GM12801 (cell line): ENCODE results near the gene LZTFL1.

Experiments
- CTCF ChIP-seq: IDR thresholded peaks from one replicate; pipeline ENCODE4 v1.5.1; 2011; ENCODE audit warnings: control low read depth; ENCODE audit not compliant: insufficient read length; ENCODE audit errors: extremely low read depth

The LZTFL1 gene

GRCh38 chr3:45802146-45802545 lies 39.8 kb downstream of the LZTFL1 start:
- no peak for TF ChIP-seq CTCF

DNA sequence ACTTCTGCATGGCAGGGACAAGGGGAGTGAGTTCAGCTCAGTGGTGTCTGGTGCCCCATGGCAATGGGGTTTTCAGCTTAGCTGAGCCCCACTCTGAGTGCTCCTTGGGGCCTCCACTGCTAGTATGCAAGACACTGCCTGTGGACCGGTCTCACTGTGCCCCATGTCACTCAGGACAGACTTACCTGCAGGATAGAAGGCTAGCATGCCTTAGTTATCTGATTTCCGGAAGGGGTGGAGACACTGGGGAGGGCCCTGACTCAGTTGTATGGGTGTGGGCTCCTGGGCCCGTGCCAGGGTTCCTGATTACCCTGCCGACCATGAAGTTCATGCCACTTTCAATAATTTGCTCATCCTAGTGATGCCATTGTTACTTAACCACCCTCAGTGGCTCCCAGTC lies 41.3 kb downstream of the LZTFL1 start:
- TF ChIP-seq CTCF, result no peak

GRCh38 chr3:45799586-45799985 lies 42.3 kb downstream of the LZTFL1 start:
- no peak for TF ChIP-seq CTCF

GRCh38 chr3:45798034-45798433 lies 43.9 kb downstream of the LZTFL1 start:
- TF ChIP-seq CTCF, result no peak

DNA sequence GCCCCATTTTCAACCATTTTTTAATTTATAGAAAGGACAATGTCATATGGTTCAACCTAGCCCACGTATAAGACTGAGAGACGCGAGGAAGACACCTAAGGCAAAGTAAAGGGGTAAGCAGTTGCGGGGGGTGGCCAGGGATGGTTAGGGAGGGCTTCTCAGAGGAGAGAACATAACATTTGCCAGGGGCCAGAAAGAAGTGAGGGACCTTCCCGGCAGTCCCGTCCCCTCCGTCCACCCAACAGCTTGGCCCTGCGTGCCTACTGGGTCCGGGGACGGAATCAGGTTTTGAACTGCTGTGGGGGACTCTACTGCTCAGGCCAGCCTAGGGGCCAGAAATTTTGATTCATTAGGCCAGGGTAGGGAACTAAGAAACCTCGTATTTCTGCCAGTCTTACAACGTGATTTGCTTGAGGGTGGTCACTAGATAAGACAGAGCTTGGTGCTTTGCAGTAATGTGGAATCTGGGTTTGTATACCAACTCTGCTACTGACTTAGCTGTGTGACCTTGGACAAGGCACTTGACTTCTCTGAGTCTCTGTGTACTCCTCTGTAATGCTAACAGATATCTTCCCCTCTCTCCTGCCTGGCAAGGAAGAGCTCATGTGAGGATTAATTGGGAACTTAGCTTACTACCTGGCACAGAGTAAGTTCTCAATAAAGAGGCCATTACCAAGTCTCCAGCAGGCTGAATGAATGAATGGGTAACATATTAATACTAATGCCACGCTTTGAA lies 44.8 kb downstream of the LZTFL1 start:
- no peak for TF ChIP-seq CTCF

DNA sequence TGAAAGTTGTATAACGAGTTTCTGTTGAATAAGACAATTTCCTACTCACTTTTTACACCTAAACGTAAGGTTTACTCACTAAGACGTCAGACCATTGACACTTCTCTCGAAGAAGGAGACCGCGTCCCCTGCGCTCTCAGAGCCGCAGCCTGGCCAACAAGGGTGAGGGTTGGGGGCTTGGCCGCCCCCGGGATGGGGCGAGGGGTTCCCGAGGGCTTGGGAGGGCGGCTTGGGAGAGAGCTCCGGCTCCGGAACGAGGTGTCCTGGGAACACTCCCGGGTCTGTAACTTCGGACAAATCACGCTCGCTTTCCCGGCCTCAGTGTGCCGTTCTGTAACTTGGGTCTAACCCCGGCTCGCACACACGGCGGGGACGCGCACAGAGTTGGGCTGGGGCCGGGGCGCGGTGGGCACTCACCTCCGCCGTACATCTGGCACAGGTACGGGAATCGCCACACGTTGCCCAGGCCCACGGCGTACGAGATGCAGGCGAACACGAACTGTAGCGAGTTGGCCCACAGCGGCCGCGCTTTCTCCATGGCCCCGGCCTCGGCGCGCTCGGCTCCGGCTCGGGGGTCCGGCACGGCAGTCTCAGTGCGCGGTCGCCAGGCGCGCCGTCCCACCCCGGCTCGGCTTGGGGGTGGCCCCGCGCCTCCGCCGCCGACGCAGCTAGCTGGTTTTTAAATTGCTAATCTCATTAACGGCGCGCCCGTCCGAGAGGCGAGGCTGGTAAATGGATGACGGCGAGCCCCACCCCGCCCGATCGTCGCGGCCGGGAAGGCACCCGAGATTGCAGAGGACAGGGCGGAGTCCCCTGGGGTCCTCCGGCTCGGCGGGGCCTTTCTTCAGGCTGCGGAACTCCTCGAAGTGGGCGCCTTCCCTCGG lies 45.8 kb downstream of the LZTFL1 start, which contains the start of gene SLC6A20:
TSS of gene SLC6A20 (minus strand) at position 655 of the 884 bp plus-strand sequence. CDS start at position 538, 117 bp downstream.
- TF ChIP-seq CTCF, result no peak

DNA sequence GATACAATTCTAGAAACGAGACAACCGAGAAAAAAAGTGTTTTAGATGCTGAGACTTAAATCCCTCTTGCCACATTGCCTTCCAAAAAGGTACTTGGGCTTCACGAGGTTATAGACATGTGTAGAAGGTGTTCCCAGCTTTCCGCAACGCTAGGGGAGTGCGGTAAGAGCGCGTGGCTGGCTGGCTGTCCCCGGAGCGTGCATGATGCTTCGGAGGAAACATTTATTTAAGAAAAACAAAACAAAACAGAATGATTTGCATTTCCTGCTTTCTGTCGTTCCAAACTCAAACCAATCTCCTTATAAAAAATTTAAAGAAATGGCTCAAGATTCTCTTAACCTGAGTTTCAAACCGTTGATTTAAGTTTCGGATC lies 46.4 kb downstream of the LZTFL1 start:
- no peak for TF ChIP-seq CTCF
